ENCODE results near the gene FLT4.

FLT4 gene

DNA sequence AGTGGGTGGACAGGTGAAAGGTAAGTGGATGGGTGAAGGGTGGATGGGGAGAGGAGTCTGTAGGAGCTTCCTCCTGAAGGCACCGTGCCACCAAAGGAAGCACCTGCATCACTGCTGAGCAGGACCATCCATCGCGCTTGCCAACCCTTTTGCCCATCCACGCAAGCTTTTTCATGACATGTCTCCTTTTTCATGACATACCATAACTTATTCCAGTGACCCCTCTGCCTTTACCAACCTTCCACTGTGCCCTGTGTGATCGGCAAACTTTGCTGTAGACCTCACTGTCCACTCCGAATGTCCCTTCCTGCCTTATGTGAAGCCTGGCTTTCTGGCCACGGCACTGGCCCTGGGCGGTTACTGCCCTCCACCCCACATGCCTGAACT, 13.4 kb downstream of the FLT4 start:
- H3K4me3 ChIP-seq (ENCODE audit: low read depth, low read length) = no peak overlapping the region
- TF ChIP-seq, protein P1, sequence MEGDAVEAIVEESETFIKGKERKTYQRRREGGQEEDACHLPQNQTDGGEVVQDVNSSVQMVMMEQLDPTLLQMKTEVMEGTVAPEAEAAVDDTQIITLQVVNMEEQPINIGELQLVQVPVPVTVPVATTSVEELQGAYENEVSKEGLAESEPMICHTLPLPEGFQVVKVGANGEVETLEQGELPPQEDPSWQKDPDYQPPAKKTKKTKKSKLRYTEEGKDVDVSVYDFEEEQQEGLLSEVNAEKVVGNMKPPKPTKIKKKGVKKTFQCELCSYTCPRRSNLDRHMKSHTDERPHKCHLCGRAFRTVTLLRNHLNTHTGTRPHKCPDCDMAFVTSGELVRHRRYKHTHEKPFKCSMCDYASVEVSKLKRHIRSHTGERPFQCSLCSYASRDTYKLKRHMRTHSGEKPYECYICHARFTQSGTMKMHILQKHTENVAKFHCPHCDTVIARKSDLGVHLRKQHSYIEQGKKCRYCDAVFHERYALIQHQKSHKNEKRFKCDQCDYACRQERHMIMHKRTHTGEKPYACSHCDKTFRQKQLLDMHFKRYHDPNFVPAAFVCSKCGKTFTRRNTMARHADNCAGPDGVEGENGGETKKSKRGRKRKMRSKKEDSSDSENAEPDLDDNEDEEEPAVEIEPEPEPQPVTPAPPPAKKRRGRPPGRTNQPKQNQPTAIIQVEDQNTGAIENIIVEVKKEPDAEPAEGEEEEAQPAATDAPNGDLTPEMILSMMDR (IDR thresholded peaks at IDR 0.05; ENCODE audit: borderline replicate concordance, insufficient read depth, low read depth, low read length) = no peak

GRCh38 chr5:180633283-180634177, 15.9 kb downstream of the FLT4 start:
- no peak overlapping the region for H3K4me3 ChIP-seq (ENCODE audit: low read depth, low read length)
- TF ChIP-seq, protein P1 (IDR thresholded peaks at IDR 0.05; ENCODE audit: borderline replicate concordance, insufficient read depth, low read depth, low read length) = no peak

GRCh38 chr5:180632768-180633167, 16.6 kb downstream of the FLT4 start:
- TF ChIP-seq, protein P1 (IDR thresholded peaks at IDR 0.05; ENCODE audit: borderline replicate concordance, insufficient read depth, low read depth, low read length) = no peak
- no peak overlapping the region for H3K4me3 ChIP-seq (ENCODE audit: low read depth, low read length)

GRCh38 chr5:180631549-180632383, 17.6 kb downstream of the FLT4 start:
- no peak overlapping the region for H3K4me3 ChIP-seq (ENCODE audit: low read depth, low read length)
- TF ChIP-seq, protein P1 (IDR thresholded peaks at IDR 0.05; ENCODE audit: borderline replicate concordance, insufficient read depth, low read depth, low read length) = no peak

GRCh38 chr5:180630426-180630825, 19.0 kb downstream of the FLT4 start:
- no peak overlapping the region for H3K4me3 ChIP-seq (ENCODE audit: low read depth, low read length)
- TF ChIP-seq, protein P1 (IDR thresholded peaks at IDR 0.05; ENCODE audit: borderline replicate concordance, insufficient read depth, low read depth, low read length) = no peak

GRCh38 chr5:180629831-180630382, 19.5 kb downstream of the FLT4 start:
- no peak overlapping the region for H3K4me3 ChIP-seq (ENCODE audit: low read depth, low read length)
- TF ChIP-seq, protein P1 (IDR thresholded peaks at IDR 0.05; ENCODE audit: borderline replicate concordance, insufficient read depth, low read depth, low read length) = no peak
